HepG2 (cell line): ENCODE data around the gene AHCTF1. TPM values are rescaled to one million over a fixed set of nuclear protein-coding genes. Genes with fewer than 3 reads are reported as not detected.
A peak's percentile ranks its signal among the peaks of the same experiment; 100 is the strongest.

Source experiments
- DNMT3B ChIP-seq: conservative IDR thresholded peaks from 2 replicates; pipeline ENCODE4 v1.6.1; 2016; ENCODE audit warnings: missing biosample characterization, control low read depth
- FOXA1 ChIP-seq, 2 experiments: fragments of 450-650 bp in 1 of 2; sonication (generic) in 1 of 2; formaldehyde crosslinking in 1 of 2; IDR thresholded peaks; 2 replicates each; pipeline versions ENCODE4 v1.4.0 to v1.6.1; 2016 to 2020; ENCODE audit warnings: missing genetic modification reagents in 1 of 2
- FOXA3 ChIP-seq: IDR thresholded peaks from 2 replicates; pipeline ENCODE4 v1.6.1; 2016; ENCODE audit warnings: missing genetic modification reagents, missing compliant biosample characterization
- GZF1 ChIP-seq: sonication (generic); formaldehyde crosslinking; IDR thresholded peaks from 2 replicates; pipeline ENCODE4 v1.5.1; 2020; ENCODE audit warnings: mild to moderate bottlenecking, missing genetic modification reagents
- HDAC2 ChIP-seq: sonication (generic); formaldehyde crosslinking; IDR thresholded peaks from 2 replicates; pipeline ENCODE4 v1.4.0; 2020; ENCODE audit warnings: missing genetic modification reagents
- KAT8 ChIP-seq: IDR thresholded peaks from 2 replicates; pipeline ENCODE4 v1.6.1; 2016; ENCODE audit warnings: missing genetic modification reagents, missing compliant biosample characterization
- TFE3 ChIP-seq: IDR thresholded peaks from 2 replicates; pipeline ENCODE4 v1.6.1; 2016
- THYN1 ChIP-seq: sonication (generic); formaldehyde crosslinking; IDR thresholded peaks from 2 replicates; pipeline ENCODE4 v1.8.1; 2023; ENCODE audit warnings: low read depth, mild to moderate bottlenecking, moderate library complexity, missing genetic modification reagents, borderline replicate concordance
- XRCC5 ChIP-seq: fragments of 200-400 bp; formaldehyde crosslinking; optimal IDR thresholded peaks from 2 replicates; pipeline ENCODE3; 2017; ENCODE audit warnings: mild to moderate bottlenecking, low read length
- ZNF205 ChIP-seq: IDR thresholded peaks from 2 replicates; pipeline ENCODE4 v1.6.1; 2018; ENCODE audit warnings: missing biosample characterization, missing genetic modification reagents
- ZNF781 ChIP-seq: sonication (generic); formaldehyde crosslinking; IDR thresholded peaks from 2 replicates; pipeline ENCODE4 v1.5.1; 2020; ENCODE audit warnings: borderline replicate concordance, mild to moderate bottlenecking, missing genetic modification reagents; ENCODE audit errors: not compliant biosample characterization
- polyA plus RNA-seq, 8 experiments: library from polyadenylated mRNA; depleted of rRNA in 3 of 8; stranded (reverse) in 7 of 8; unstranded in 1 of 8; fragments of >200 nt; fragmentation: Illumina TruSeq in 4 of 8; extraction: Trizol in 4 of 8; gene quantifications; 2 replicates each; pipeline versions ENCODE4 v1.2.1 to v1.2.3, GENCODE V29; 2011 to 2016; ENCODE audit warnings: low read depth in 4 of 8, missing spikeins in 1 of 8, mixed read lengths in 1 of 8; ENCODE audit not compliant: insufficient read depth in 1 of 8
- total RNA-seq, 5 experiments: library from RNA; depleted of rRNA; stranded (reverse); fragments of >200 nt; fragmentation: Illumina TruSeq; extraction: Trizol; gene quantifications; 2 replicates each; pipeline ENCODE4 v1.2.3, GENCODE V29; 2016; ENCODE audit warnings: low read depth in 1 of 5
- TF ChIP-seq, protein P1 (sequence below): sonication (generic); formaldehyde crosslinking; IDR thresholded peaks from 2 replicates; pipeline ENCODE4 v1.4.0; 2020; ENCODE audit warnings: mild to moderate bottlenecking, missing genetic modification reagents, borderline replicate concordance
- TF ChIP-seq, protein P2 (sequence below): sonication (generic); formaldehyde crosslinking; IDR thresholded peaks from 2 replicates; pipeline ENCODE4 v1.4.0; 2020; ENCODE audit warnings: mild to moderate bottlenecking, missing genetic modification reagents
- TF ChIP-seq, protein P3 (sequence below): sonication (generic); formaldehyde crosslinking; IDR thresholded peaks from 2 replicates; pipeline ENCODE4 v1.9.0; 2021; ENCODE audit warnings: missing genetic modification reagents, mild to moderate bottlenecking, borderline replicate concordance
- TF ChIP-seq, protein P4 (sequence below): sonication (generic); formaldehyde crosslinking; IDR thresholded peaks from 2 replicates; pipeline ENCODE4 v1.5.1; 2020; ENCODE audit warnings: mild to moderate bottlenecking, missing genetic modification reagents, moderate library complexity

Gene AHCTF1
- total and polyA plus RNA-seq, 2 of the 13 experiments (the other 11 are each of a cell fraction or from before 2014, with no cell fraction given): 16.6 to 45.9 TPM

DNA sequence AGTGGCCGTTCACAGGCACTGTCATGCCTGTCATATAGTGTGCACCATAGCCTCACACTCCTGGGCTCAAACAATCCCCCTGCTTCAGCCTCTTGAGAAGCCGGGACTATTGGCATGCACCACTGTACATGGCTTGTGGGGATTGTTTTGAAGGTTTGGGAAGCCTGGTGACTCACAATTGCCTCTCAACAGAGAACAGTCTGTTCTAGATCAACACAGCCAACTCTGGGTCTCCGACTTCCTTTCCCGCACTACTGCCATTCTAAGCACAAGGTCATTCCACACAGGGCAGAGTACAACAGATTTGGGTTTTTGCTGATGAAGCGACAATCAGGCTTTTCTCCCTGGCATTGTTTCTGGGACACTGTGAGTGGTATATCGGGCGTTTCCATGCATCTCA lies 15.5 kb upstream of the AHCTF1 start (continued):
- TF ChIP-seq XRCC5 (peak; percentile 21), THYN1 (CRISPR knock-in tag) (no peak), ZNF781 (CRISPR knock-in tag) (no peak), FOXA1 (IDR thresholded peaks at IDR 0.05) (no peak), FOXA1 (CRISPR knock-in tag; IDR thresholded peaks at IDR 0.05) (peak; percentile 35; the same call in 1 of the 2 replicates), KAT8 (peak; percentile 59; the same call in 1 of the 2 replicates), ZNF205 (CRISPR knock-in tag) (0 out of 2 replicates have a peak, but pooled peaks have one; percentile 28), DNMT3B (no peak), GZF1 (CRISPR knock-in tag) (no peak), HDAC2 (CRISPR knock-in tag) (peak; percentile 52; the same call in 1 of the 2 replicates), TFE3 (CRISPR knock-in tag) (no peak), FOXA3 (CRISPR knock-in tag) (peak; percentile 58)
- TF ChIP-seq, protein P1, sequence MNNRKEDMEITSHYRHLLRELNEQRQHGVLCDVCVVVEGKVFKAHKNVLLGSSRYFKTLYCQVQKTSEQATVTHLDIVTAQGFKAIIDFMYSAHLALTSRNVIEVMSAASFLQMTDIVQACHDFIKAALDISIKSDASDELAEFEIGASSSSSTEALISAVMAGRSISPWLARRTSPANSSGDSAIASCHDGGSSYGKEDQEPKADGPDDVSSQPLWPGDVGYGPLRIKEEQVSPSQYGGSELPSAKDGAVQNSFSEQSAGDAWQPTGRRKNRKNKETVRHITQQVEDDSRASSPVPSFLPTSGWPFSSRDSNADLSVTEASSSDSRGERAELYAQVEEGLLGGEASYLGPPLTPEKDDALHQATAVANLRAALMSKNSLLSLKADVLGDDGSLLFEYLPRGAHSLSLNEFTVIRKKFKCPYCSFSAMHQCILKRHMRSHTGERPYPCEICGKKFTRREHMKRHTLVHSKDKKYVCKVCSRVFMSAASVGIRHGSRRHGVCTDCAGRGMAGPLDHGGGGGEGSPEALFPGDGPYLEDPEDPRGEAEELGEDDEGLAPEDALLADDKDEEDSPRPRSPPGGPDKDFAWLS: no peak
- TF ChIP-seq, protein P2, sequence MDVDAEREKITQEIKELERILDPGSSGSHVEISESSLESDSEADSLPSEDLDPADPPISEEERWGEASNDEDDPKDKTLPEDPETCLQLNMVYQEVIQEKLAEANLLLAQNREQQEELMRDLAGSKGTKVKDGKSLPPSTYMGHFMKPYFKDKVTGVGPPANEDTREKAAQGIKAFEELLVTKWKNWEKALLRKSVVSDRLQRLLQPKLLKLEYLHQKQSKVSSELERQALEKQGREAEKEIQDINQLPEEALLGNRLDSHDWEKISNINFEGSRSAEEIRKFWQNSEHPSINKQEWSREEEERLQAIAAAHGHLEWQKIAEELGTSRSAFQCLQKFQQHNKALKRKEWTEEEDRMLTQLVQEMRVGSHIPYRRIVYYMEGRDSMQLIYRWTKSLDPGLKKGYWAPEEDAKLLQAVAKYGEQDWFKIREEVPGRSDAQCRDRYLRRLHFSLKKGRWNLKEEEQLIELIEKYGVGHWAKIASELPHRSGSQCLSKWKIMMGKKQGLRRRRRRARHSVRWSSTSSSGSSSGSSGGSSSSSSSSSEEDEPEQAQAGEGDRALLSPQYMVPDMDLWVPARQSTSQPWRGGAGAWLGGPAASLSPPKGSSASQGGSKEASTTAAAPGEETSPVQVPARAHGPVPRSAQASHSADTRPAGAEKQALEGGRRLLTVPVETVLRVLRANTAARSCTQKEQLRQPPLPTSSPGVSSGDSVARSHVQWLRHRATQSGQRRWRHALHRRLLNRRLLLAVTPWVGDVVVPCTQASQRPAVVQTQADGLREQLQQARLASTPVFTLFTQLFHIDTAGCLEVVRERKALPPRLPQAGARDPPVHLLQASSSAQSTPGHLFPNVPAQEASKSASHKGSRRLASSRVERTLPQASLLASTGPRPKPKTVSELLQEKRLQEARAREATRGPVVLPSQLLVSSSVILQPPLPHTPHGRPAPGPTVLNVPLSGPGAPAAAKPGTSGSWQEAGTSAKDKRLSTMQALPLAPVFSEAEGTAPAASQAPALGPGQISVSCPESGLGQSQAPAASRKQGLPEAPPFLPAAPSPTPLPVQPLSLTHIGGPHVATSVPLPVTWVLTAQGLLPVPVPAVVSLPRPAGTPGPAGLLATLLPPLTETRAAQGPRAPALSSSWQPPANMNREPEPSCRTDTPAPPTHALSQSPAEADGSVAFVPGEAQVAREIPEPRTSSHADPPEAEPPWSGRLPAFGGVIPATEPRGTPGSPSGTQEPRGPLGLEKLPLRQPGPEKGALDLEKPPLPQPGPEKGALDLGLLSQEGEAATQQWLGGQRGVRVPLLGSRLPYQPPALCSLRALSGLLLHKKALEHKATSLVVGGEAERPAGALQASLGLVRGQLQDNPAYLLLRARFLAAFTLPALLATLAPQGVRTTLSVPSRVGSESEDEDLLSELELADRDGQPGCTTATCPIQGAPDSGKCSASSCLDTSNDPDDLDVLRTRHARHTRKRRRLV (CRISPR knock-in tag): no peak
- TF ChIP-seq, protein P3, sequence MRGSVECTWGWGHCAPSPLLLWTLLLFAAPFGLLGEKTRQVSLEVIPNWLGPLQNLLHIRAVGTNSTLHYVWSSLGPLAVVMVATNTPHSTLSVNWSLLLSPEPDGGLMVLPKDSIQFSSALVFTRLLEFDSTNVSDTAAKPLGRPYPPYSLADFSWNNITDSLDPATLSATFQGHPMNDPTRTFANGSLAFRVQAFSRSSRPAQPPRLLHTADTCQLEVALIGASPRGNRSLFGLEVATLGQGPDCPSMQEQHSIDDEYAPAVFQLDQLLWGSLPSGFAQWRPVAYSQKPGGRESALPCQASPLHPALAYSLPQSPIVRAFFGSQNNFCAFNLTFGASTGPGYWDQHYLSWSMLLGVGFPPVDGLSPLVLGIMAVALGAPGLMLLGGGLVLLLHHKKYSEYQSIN (CRISPR knock-in tag): no peak
- TF ChIP-seq, protein P4, sequence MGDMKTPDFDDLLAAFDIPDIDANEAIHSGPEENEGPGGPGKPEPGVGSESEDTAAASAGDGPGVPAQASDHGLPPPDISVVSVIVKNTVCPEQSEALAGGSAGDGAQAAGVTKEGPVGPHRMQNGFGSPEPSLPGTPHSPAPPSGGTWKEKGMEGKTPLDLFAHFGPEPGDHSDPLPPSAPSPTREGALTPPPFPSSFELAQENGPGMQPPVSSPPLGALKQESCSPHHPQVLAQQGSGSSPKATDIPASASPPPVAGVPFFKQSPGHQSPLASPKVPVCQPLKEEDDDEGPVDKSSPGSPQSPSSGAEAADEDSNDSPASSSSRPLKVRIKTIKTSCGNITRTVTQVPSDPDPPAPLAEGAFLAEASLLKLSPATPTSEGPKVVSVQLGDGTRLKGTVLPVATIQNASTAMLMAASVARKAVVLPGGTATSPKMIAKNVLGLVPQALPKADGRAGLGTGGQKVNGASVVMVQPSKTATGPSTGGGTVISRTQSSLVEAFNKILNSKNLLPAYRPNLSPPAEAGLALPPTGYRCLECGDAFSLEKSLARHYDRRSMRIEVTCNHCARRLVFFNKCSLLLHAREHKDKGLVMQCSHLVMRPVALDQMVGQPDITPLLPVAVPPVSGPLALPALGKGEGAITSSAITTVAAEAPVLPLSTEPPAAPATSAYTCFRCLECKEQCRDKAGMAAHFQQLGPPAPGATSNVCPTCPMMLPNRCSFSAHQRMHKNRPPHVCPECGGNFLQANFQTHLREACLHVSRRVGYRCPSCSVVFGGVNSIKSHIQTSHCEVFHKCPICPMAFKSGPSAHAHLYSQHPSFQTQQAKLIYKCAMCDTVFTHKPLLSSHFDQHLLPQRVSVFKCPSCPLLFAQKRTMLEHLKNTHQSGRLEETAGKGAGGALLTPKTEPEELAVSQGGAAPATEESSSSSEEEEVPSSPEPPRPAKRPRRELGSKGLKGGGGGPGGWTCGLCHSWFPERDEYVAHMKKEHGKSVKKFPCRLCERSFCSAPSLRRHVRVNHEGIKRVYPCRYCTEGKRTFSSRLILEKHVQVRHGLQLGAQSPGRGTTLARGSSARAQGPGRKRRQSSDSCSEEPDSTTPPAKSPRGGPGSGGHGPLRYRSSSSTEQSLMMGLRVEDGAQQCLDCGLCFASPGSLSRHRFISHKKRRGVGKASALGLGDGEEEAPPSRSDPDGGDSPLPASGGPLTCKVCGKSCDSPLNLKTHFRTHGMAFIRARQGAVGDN: no peak
